Measurements from ENCODE around the gene SOX9. TPM values are rescaled to one million over a fixed set of nuclear protein-coding genes. Genes with fewer than 3 reads are reported as not detected.

The SOX9 gene
- total RNA-seq, 1 donor, result 1.7 TPM

DNA sequence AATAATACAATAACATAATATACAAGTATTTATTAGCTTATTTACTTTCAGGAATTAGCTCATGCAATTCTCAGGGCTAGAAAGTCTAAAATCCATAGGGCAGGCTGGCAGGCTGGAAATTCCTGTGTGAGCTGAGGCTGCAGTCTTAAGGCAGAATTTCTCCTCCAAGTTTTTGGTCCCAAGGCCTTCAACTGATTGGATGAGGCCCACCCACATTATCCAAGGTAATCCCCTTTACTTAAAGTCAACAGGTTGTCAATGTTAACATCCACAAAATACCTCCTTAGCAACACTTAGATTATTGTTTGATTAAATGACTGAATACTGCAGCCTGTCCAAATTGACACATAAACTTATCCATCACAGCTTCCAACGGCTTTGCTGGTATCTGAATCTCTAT, 32.9 kb upstream of the SOX9 start:
- no peak for DNase-seq (ENCODE audit: low read depth)
- TF ChIP-seq, protein P1, sequence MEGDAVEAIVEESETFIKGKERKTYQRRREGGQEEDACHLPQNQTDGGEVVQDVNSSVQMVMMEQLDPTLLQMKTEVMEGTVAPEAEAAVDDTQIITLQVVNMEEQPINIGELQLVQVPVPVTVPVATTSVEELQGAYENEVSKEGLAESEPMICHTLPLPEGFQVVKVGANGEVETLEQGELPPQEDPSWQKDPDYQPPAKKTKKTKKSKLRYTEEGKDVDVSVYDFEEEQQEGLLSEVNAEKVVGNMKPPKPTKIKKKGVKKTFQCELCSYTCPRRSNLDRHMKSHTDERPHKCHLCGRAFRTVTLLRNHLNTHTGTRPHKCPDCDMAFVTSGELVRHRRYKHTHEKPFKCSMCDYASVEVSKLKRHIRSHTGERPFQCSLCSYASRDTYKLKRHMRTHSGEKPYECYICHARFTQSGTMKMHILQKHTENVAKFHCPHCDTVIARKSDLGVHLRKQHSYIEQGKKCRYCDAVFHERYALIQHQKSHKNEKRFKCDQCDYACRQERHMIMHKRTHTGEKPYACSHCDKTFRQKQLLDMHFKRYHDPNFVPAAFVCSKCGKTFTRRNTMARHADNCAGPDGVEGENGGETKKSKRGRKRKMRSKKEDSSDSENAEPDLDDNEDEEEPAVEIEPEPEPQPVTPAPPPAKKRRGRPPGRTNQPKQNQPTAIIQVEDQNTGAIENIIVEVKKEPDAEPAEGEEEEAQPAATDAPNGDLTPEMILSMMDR (IDR thresholded peaks at IDR 0.05; ENCODE audit: insufficient read depth, low read depth, low read length), result no peak
- no peak overlapping the region for H3K4me3 ChIP-seq (ENCODE audit: low read depth, low read length)

- TF ChIP-seq, protein P1 (IDR thresholded peaks at IDR 0.05; ENCODE audit: insufficient read depth, low read depth, low read length), result no peak
- DNase-seq (ENCODE audit: low read depth), result no peak
- H3K4me3 ChIP-seq (ENCODE audit: low read depth, low read length), result no peak overlapping the region
These were observed 31.3 kb upstream of the SOX9 start for GRCh38 chr17:72089453-72089987.

- no peak overlapping the region for H3K4me3 ChIP-seq (ENCODE audit: low read depth, low read length)
- DNase-seq (ENCODE audit: low read depth), result no peak
- TF ChIP-seq, protein P1 (IDR thresholded peaks at IDR 0.05; ENCODE audit: insufficient read depth, low read depth, low read length), result no peak
These were observed 30.7 kb upstream of the SOX9 start for GRCh38 chr17:72090108-72090507.

- TF ChIP-seq, protein P1 (IDR thresholded peaks at IDR 0.05; ENCODE audit: insufficient read depth, low read depth, low read length), result no peak
- no peak for DNase-seq (ENCODE audit: low read depth)
- H3K4me3 ChIP-seq (ENCODE audit: low read depth, low read length), result no peak overlapping the region
These were observed 28.0 kb upstream of the SOX9 start for GRCh38 chr17:72092710-72093322.

DNA sequence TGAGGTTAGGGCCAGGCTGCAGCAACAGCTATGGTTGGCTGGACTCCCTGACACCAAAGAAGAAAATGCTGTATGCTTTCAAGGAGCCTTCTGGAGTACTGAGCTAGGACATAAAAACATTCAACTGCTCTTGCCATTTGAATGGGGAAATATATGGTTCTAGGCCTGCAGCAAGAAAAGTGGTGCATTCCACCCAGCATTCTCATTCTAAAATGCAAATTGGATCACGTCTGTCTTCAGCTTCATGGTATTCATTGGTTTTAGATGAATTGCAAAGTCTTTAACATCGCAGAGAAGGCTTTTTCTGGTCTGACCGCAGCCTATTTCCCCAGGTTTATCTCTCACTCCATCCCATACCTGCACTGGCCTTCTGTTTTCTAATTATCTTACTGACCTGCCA, 27.1 kb upstream of the SOX9 start:
- no peak for DNase-seq (ENCODE audit: low read depth)
- TF ChIP-seq, protein P1 (IDR thresholded peaks at IDR 0.05; ENCODE audit: insufficient read depth, low read depth, low read length), result no peak
- H3K4me3 ChIP-seq (ENCODE audit: low read depth, low read length), result no peak overlapping the region

DNA sequence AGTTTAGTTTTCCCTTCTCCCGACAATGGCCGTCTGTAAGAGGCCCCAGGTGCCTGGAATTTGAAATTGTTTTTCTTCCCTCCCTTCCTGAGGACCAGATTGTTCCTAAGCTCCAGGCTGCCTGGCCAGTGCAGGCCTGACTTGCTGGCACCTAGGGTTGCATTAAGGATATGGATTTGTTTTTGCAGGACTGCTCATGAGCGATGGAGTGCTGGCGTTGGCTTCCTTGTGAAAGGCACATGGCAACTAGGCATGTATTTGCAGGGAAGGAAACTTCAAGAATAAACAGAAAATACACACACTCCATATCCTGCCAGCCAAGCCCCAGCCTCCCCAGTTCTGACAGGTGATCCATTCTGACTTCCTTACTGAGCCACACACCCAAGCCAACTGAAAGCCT, 25.5 kb upstream of the SOX9 start:
- DNase-seq (ENCODE audit: low read depth), result no peak
- TF ChIP-seq, protein P1 (IDR thresholded peaks at IDR 0.05; ENCODE audit: insufficient read depth, low read depth, low read length), result no peak
- H3K4me3 ChIP-seq (ENCODE audit: low read depth, low read length), result no peak overlapping the region

DNA sequence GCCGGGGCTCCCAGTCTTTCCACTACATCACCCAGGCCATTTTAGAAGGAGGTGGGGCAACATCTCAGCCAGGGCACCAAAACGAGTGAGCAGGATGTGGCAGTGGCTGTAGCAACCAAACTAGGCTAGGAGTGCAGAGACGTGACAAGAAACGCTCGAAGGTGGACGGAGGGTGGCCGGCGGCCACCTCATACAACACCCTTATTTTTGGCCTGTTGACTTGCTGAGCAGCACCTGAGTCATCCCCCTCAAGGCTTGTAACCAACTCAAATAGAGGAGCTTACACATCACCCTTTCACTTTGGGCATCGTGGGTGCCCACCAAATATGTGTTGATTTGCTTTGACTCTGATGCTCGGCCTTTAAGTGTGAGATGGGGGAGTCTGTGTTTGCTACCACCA, 23.7 kb upstream of the SOX9 start:
- no peak for DNase-seq (ENCODE audit: low read depth)
- H3K4me3 ChIP-seq (ENCODE audit: low read depth, low read length), result no peak overlapping the region
- TF ChIP-seq, protein P1 (IDR thresholded peaks at IDR 0.05; ENCODE audit: insufficient read depth, low read depth, low read length), result no peak

Measured in fibroblast of villous mesenchyme (primary cell).